Ascending aorta (tissue), 2 donors: Measurements from ENCODE around the gene CPD. TPM values are rescaled to one million over a fixed set of nuclear protein-coding genes. Genes with fewer than 3 reads are reported as not detected.
A peak's percentile ranks its signal among the peaks of the same experiment; 100 is the strongest.
"Not testable (repeated sequence)": the region's sequence is repeated elsewhere in the genome, so short reads cannot be mapped to it uniquely, and the experiment has no call there.

Experiments used
- DNase-seq, 2 donors: peaks; one replicate each; pipeline ENCODE4 v3.0.0-alpha.2; 2019; ENCODE audit warnings: low spot score in 2 of 2
- H3K27ac ChIP-seq, 2 donors: fragments of 200-600 bp; sonication (generic); one replicate each; pipeline ENCODE4 v1.5.1; 2016 to 2017; ENCODE audit warnings: mild to moderate bottlenecking in 1 of 2
- H3K27me3 ChIP-seq: fragments of 200-600 bp; sonication (generic); one replicate; pipeline ENCODE4 v1.5.1; 2017
- H3K36me3 ChIP-seq, 2 donors: fragments of 200-600 bp; sonication (generic); one replicate each; pipeline ENCODE4 v1.5.1; 2016
- H3K4me1 ChIP-seq, 2 donors: fragments of 200-600 bp; sonication (generic); one replicate each; pipeline ENCODE4 v1.5.1; 2016 to 2017; ENCODE audit warnings: mild to moderate bottlenecking in 1 of 2
- H3K4me3 ChIP-seq, 2 donors: fragments of 200-600 bp; sonication (generic); one replicate each; pipeline ENCODE4 v1.5.1; 2016 to 2017; ENCODE audit warnings: mild to moderate bottlenecking in 1 of 2
- H3K9me3 ChIP-seq, 2 donors: fragments of 200-600 bp; sonication (generic); one replicate each; pipeline ENCODE4 v1.5.1; 2016
- CTCF ChIP-seq, 3 experiments: fragments of 200-600 bp in 2 of 3; fragments of 450-650 bp in 1 of 3; sonication (generic) in 2 of 3; IDR thresholded peaks; one replicate each; pipeline ENCODE4 v1.5.1; 2016 to 2019; ENCODE audit warnings: antibody characterized with exemption in 3 of 3, mild to moderate bottlenecking in 1 of 3, moderate library complexity in 1 of 3
- intact Hi-C: fragments of 100-400 bp; cut with DNase I; formaldehyde crosslinking; loops from one replicate; pipeline ENCODE4 v1.15.1; 2023
- total RNA-seq: library from RNA; depleted of rRNA; stranded (reverse); fragments of >200 nt; gene quantifications from one replicate; pipeline ENCODE4 v1.1.0, GENCODE V29; 2016

The CPD gene
- total RNA-seq, 1 donor from 2014 or later, result 141 TPM

GRCh38 chr17:30436729-30437128 is 58.0 kb downstream of the CPD start:
- Histone ChIP-seq H3K27ac (no peak overlapping the region), H3K4me3 (no peak overlapping the region), H3K4me1 (no peaks in the 10 kb centered on the region), H3K27me3 (no peaks in the 10 kb centered on the region), H3K36me3 (peaks cover 3 to 12% of the 10 kb centered on the region in 2 donors), H3K9me3 (no peaks in the 10 kb centered on the region)
- no peak for TF ChIP-seq CTCF (IDR thresholded peaks at IDR 0.05)
- intact Hi-C loops, result no loop called here
- DNase-seq, result no peak

GRCh38 chr17:30443721-30444120 is 65.0 kb downstream of the CPD start:
- H3K4me3 ChIP-seq, result no peak overlapping the region
- no peaks in the 10 kb centered on the region for H3K27me3 ChIP-seq
- no peak overlapping the region for H3K27ac ChIP-seq
- no peaks in the 10 kb centered on the region for H3K9me3 ChIP-seq
- TF ChIP-seq CTCF (IDR thresholded peaks at IDR 0.05), result no peak
- intact Hi-C loops, result no loop called here
- peaks cover 0 to 12% of the 10 kb centered on the region in 2 donors for H3K36me3 ChIP-seq
- DNase-seq, result no peak
- H3K4me1 ChIP-seq, result no peaks in the 10 kb centered on the region

- peaks cover 0 to 12% of the 10 kb centered on the region in 2 donors for H3K36me3 ChIP-seq
- intact Hi-C loops, result loop anchor here (5.0 kb wide), 1 partner anchor 104 kb away; no protein-coding TSS in a partner anchor
- DNase-seq, H3K9me3 ChIP-seq, H3K4me1 ChIP-seq, H3K27me3 ChIP-seq, H3K27ac ChIP-seq, H3K4me3 ChIP-seq: not testable (repeated sequence)
Observed at GRCh38 chr17:30446640-30447039, 67.9 kb downstream of the CPD start.

- Histone ChIP-seq H3K27ac (peak overlapping the region in 1 of 2 donors; percentile 36), H3K4me3 (no peak overlapping the region), H3K4me1 (peaks cover 4 to 5% of the 10 kb centered on the region in 2 donors), H3K36me3 (peaks cover 0 to 22% of the 10 kb centered on the region in 2 donors), H3K27me3 (no peaks in the 10 kb centered on the region), H3K9me3 (no peaks in the 10 kb centered on the region)
- TF ChIP-seq CTCF (IDR thresholded peaks at IDR 0.05), result no peak
- intact Hi-C loops, result loop anchor here (5.0 kb wide), 1 partner anchor 107 kb away; no protein-coding TSS in a partner anchor
- no peak for DNase-seq
Observed at GRCh38 chr17:30449480-30449879, 70.8 kb downstream of the CPD start.

GRCh38 chr17:30450125-30451027 is 71.6 kb downstream of the CPD start:
- peaks cover 3 to 25% of the 10 kb centered on the region in 2 donors for H3K36me3 ChIP-seq
- H3K27me3 ChIP-seq, result no peaks in the 10 kb centered on the region
- no peak overlapping the region for H3K4me3 ChIP-seq
- TF ChIP-seq CTCF (IDR thresholded peaks at IDR 0.05), result no peak
- H3K9me3 ChIP-seq, result no peaks in the 10 kb centered on the region
- no peak for DNase-seq
- peaks cover 4 to 5% of the 10 kb centered on the region in 2 donors for H3K4me1 ChIP-seq
- peak overlapping the region; percentile 26 to 36 for H3K27ac ChIP-seq
- intact Hi-C loops, result no loop called here

- Histone ChIP-seq H3K4me1 (peaks cover 4 to 5% of the 10 kb centered on the region in 2 donors), H3K27ac (no peak overlapping the region), H3K36me3 (peaks cover 18 to 46% of the 10 kb centered on the region in 2 donors), H3K9me3 (no peaks in the 10 kb centered on the region), H3K27me3 (no peaks in the 10 kb centered on the region), H3K4me3 (no peak overlapping the region)
- DNase-seq, result no peak
- TF ChIP-seq CTCF (IDR thresholded peaks at IDR 0.05), result no peak
- intact Hi-C loops, result no loop called here
Observed at GRCh38 chr17:30454635-30455034, 75.9 kb downstream of the CPD start.
